ENCODE results near the gene RIMOC1.

The RIMOC1 gene

DNA sequence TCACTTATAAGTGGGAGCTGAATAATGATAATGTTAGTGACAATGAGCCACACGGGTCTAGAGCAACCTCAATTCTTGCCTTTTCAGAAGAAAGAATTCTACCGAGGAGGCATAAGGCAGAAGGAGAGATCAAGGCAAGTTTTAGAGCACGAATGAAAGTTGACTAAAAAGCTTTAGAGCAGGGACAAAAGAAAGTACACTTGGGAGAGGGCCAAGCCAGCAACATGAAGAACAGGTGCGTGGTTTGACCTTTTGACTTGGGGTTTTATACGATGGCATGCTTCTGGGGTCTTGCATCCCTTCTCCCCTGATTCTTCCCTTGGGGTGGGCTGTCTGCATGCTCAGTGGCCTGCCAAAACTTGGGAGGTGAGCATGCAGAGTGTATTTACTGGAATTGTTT lies 21.4 kb upstream of the RIMOC1 start:
- no peak overlapping the region for H3K4me3 ChIP-seq (replicated peaks; ENCODE audit: insufficient read depth, low read length)
- H3K27me3 ChIP-seq (ENCODE audit: insufficient read depth, poor library complexity, severe bottlenecking), result no peaks in the 10 kb centered on the region
- TF ChIP-seq GABPA (IDR thresholded peaks at IDR 0.05; ENCODE audit: low read depth) (no peak), SPI1 (IDR thresholded peaks at IDR 0.05; ENCODE audit: borderline replicate concordance, low read depth) (no peak), POLR2AphosphoS5 (IDR thresholded peaks at IDR 0.05; ENCODE audit: low read depth) (no peak)
- TF ChIP-seq, protein P1, sequence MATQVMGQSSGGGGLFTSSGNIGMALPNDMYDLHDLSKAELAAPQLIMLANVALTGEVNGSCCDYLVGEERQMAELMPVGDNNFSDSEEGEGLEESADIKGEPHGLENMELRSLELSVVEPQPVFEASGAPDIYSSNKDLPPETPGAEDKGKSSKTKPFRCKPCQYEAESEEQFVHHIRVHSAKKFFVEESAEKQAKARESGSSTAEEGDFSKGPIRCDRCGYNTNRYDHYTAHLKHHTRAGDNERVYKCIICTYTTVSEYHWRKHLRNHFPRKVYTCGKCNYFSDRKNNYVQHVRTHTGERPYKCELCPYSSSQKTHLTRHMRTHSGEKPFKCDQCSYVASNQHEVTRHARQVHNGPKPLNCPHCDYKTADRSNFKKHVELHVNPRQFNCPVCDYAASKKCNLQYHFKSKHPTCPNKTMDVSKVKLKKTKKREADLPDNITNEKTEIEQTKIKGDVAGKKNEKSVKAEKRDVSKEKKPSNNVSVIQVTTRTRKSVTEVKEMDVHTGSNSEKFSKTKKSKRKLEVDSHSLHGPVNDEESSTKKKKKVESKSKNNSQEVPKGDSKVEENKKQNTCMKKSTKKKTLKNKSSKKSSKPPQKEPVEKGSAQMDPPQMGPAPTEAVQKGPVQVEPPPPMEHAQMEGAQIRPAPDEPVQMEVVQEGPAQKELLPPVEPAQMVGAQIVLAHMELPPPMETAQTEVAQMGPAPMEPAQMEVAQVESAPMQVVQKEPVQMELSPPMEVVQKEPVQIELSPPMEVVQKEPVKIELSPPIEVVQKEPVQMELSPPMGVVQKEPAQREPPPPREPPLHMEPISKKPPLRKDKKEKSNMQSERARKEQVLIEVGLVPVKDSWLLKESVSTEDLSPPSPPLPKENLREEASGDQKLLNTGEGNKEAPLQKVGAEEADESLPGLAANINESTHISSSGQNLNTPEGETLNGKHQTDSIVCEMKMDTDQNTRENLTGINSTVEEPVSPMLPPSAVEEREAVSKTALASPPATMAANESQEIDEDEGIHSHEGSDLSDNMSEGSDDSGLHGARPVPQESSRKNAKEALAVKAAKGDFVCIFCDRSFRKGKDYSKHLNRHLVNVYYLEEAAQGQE (IDR thresholded peaks at IDR 0.05; ENCODE audit: insufficient replicate concordance, low read depth), result no peak
- TF ChIP-seq, protein P2, sequence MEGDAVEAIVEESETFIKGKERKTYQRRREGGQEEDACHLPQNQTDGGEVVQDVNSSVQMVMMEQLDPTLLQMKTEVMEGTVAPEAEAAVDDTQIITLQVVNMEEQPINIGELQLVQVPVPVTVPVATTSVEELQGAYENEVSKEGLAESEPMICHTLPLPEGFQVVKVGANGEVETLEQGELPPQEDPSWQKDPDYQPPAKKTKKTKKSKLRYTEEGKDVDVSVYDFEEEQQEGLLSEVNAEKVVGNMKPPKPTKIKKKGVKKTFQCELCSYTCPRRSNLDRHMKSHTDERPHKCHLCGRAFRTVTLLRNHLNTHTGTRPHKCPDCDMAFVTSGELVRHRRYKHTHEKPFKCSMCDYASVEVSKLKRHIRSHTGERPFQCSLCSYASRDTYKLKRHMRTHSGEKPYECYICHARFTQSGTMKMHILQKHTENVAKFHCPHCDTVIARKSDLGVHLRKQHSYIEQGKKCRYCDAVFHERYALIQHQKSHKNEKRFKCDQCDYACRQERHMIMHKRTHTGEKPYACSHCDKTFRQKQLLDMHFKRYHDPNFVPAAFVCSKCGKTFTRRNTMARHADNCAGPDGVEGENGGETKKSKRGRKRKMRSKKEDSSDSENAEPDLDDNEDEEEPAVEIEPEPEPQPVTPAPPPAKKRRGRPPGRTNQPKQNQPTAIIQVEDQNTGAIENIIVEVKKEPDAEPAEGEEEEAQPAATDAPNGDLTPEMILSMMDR (IDR thresholded peaks at IDR 0.05; ENCODE audit: insufficient read depth, low read length), result no peak
- no peak for DNase-seq (ENCODE audit: low read depth in 1 of 2, low spot score in 1 of 2)
- H3K27ac ChIP-seq (replicated peaks), result no peak overlapping the region

DNA sequence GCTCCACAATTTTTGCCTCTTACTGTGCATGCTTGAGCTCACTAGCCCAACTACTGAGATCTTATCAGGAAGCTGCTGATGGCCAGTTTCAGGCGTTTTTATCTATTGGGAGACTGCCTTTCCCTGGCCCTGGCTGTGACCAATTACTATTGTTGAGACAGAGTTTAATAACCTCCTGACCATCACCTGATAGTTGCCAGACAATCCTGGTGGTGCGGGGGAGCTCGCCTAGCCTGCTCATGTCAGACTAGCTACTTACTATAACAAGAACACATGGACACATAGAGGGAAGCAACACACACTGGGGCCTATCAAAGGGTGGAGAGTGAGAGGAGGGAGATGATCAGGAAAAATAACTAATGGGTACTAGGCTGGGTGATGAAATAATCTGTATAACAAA lies 20.9 kb upstream of the RIMOC1 start:
- H3K27ac ChIP-seq (replicated peaks), result no peak overlapping the region
- TF ChIP-seq POLR2AphosphoS5 (IDR thresholded peaks at IDR 0.05; ENCODE audit: low read depth) (no peak), GABPA (IDR thresholded peaks at IDR 0.05; ENCODE audit: low read depth) (no peak), SPI1 (IDR thresholded peaks at IDR 0.05; ENCODE audit: borderline replicate concordance, low read depth) (no peak)
- TF ChIP-seq, protein P1 (IDR thresholded peaks at IDR 0.05; ENCODE audit: insufficient replicate concordance, low read depth), result no peak
- TF ChIP-seq, protein P2 (IDR thresholded peaks at IDR 0.05; ENCODE audit: insufficient read depth, low read length), result no peak
- H3K27me3 ChIP-seq (ENCODE audit: insufficient read depth, poor library complexity, severe bottlenecking), result no peaks in the 10 kb centered on the region
- DNase-seq (ENCODE audit: low read depth in 1 of 2, low spot score in 1 of 2), result no peak
- H3K4me3 ChIP-seq (replicated peaks; ENCODE audit: insufficient read depth, low read length), result no peak overlapping the region

DNA sequence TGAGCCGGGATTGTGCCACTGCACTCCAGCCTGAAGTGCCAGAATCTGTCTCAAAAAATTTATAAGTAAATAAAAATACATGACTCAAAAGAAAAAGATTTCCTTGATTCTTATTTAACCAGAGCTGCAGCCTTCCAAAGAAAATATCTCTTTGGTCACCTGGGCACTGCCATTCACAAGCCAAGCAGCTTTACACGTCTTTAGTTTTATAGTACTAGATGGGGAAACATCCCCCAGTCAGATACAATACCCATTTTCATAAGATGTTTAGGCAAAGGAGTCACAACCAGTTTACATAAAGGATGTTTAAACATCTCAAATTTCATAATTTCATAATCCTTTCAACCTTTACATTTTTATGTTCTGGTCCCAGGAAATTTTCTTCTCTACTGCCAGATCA lies 20.2 kb upstream of the RIMOC1 start:
- DNase-seq (ENCODE audit: low read depth in 1 of 2, low spot score in 1 of 2), result no peak
- H3K27ac ChIP-seq (replicated peaks), result no peak overlapping the region
- TF ChIP-seq SPI1 (IDR thresholded peaks at IDR 0.05; ENCODE audit: borderline replicate concordance, low read depth), result no peak
- no peaks in the 10 kb centered on the region for H3K27me3 ChIP-seq (ENCODE audit: insufficient read depth, poor library complexity, severe bottlenecking)
- no peak overlapping the region for H3K4me3 ChIP-seq (replicated peaks; ENCODE audit: insufficient read depth, low read length)

DNA sequence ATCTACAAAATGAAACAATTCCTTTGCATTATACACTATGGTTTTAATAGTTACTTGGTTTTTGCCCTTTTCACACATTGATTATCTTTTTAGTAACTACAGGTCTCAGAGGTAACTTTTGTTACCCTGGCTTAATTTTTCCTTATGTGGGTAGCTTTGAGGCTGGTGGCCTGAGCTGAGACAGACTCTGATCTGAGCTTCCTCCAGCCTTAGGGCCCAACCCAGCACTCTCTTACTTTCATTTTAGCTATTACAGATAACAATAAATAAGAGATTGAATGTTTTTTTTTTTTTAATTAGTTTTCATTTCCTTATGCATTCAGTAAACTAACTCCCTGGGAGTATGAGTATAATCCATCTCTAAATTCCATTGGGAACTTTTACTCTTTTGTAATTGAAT lies 18.9 kb upstream of the RIMOC1 start:
- no peak for TF ChIP-seq POLR2AphosphoS5 (IDR thresholded peaks at IDR 0.05; ENCODE audit: low read depth)
- no peak for TF ChIP-seq GABPA (IDR thresholded peaks at IDR 0.05; ENCODE audit: low read depth)
- TF ChIP-seq, protein P1 (IDR thresholded peaks at IDR 0.05; ENCODE audit: insufficient replicate concordance, low read depth), result no peak
- TF ChIP-seq, protein P2 (IDR thresholded peaks at IDR 0.05; ENCODE audit: insufficient read depth, low read length), result no peak
- TF ChIP-seq SPI1 (IDR thresholded peaks at IDR 0.05; ENCODE audit: borderline replicate concordance, low read depth), result no peak
- no peak overlapping the region for H3K4me3 ChIP-seq (replicated peaks; ENCODE audit: insufficient read depth, low read length)
- no peak overlapping the region for H3K27ac ChIP-seq (replicated peaks)
- DNase-seq (ENCODE audit: low read depth in 1 of 2, low spot score in 1 of 2), result no peak
- H3K27me3 ChIP-seq (ENCODE audit: insufficient read depth, poor library complexity, severe bottlenecking), result no peaks in the 10 kb centered on the region
